GM19043 (cell line): Measurements from ENCODE around the gene MUSTN1.

ENCODE experiments used
- ATAC-seq: cut with Tn5 transposase; IDR thresholded peaks from one replicate; pipeline ENCODE4 v1.9.1; 2021; ENCODE audit warnings: low read depth; ENCODE audit not compliant: unreplicated experiment

MUSTN1 gene

GRCh38 chr3:52809662-52810377 lies 25.0 kb downstream of the MUSTN1 start:
- no peak for ATAC-seq

GRCh38 chr3:52809149-52809548 lies 25.7 kb downstream of the MUSTN1 start:
- no peak for ATAC-seq

- ATAC-seq, result no peak
Measured at GRCh38 chr3:52805270-52806039, 29.4 kb downstream of the MUSTN1 start.

- ATAC-seq, result no peak
Measured at GRCh38 chr3:52801839-52802238, 33.0 kb downstream of the MUSTN1 start.

GRCh38 chr3:52800079-52800478 lies 34.7 kb downstream of the MUSTN1 start:
- ATAC-seq, result no peak

- ATAC-seq, result no peak
Measured at GRCh38 chr3:52798978-52799476, 35.8 kb downstream of the MUSTN1 start.

- no peak for ATAC-seq
Measured at GRCh38 chr3:52798376-52798977, 36.3 kb downstream of the MUSTN1 start.

- no peak for ATAC-seq
Measured at GRCh38 chr3:52796411-52796810, 38.4 kb downstream of the MUSTN1 start.

GRCh38 chr3:52795298-52795900 lies 39.4 kb downstream of the MUSTN1 start:
- ATAC-seq, result no peak

GRCh38 chr3:52794612-52795099 lies 40.2 kb downstream of the MUSTN1 start, which contains the start of gene ITIH3:
Gene ITIH3, plus strand, starts transcription at chr3:52794796. Its CDS starts 8 bp downstream, at chr3:52794804.
- ATAC-seq, result no peak

- no peak for ATAC-seq
Measured at GRCh38 chr3:52793702-52794611, 40.9 kb downstream of the MUSTN1 start.

GRCh38 chr3:52792961-52793695 lies 41.7 kb downstream of the MUSTN1 start:
- no peak for ATAC-seq

- no peak for ATAC-seq
Measured at GRCh38 chr3:52792413-52792812, 42.4 kb downstream of the MUSTN1 start.

GRCh38 chr3:52791928-52792327 lies 42.9 kb downstream of the MUSTN1 start:
- no peak for ATAC-seq

GRCh38 chr3:52791366-52791765 lies 43.5 kb downstream of the MUSTN1 start:
- ATAC-seq, result no peak

GRCh38 chr3:52790741-52791140 lies 44.1 kb downstream of the MUSTN1 start:
- no peak for ATAC-seq

GRCh38 chr3:52790337-52790736 lies 44.5 kb downstream of the MUSTN1 start:
- ATAC-seq, result no peak

GRCh38 chr3:52789746-52790040 lies 45.1 kb downstream of the MUSTN1 start:
- no peak for ATAC-seq
